ENCODE data around the gene NOL9. TPM values are rescaled to one million over a fixed set of nuclear protein-coding genes. Genes with fewer than 3 reads are reported as not detected.

Gene NOL9
- total RNA-seq, 1 experiment from 2014 or later = 37.6 TPM

DNA sequence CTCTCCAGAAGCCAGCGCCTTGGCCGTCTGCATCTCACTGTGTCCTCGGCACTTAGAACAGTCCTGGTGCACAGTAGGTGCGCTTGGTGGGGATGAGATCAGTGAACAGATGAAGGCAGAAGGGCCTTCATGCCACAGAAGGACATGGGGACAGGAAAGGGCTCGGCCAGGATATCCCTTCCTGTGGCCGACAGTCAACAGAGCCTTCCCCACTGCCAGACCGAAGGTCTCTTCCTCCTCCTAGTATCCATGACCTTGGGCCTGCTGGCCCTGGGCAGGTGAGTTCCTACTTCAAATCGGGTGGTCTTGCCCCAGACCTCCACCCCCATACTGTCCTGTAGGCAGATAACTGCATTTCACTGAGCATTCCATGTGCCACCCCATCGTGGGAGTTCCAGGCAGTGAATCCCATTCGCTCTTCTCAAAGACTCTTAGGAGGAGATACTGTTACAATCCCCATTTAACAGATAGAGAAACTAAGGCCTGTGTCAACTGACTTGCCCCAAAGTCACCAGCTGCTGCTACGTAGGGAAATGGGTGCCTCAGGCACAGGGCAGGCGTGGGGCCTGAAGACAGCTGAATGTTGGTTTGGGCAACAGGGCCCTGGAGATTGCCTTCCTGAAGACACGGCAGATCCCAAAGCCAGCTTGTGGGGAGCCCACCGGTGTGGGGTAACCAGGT, 66.4 kb downstream of the NOL9 start:
- H3K36me3 ChIP-seq (ENCODE audit: insufficient read depth, low read length) = no peaks in the 10 kb centered on the region

DNA sequence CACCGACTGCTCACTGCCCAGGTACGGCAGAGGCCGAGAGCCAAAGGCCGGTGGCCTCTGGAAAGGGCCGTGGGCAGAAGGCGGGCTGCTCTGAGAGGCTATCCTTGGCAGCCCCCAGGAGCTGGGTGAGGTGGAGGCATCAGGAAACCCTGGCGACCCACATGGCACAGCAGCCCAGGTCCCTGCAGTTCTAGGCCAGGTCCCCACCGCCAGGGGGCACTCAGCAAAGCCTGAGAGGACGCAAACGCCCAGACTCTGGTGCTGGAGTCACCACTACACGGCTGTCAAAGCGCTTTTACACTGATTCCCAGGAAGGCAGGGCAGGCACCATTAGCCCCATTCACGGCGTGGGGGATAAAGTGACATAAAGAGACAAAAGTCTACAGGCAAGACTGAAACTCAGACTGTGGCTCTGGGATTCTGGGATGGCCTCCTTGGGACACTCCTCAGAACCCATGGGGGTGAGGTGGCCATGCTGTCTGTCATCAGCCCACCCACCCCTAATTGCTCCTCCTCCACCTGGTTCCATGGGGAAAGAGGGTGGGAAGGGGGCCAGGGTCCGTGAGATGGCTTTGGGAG, 67.8 kb downstream of the NOL9 start:
- Histone ChIP-seq H4K20me1 (ENCODE audit: insufficient read depth, low read depth, low read length) (no peaks in the 10 kb centered on the region), H3K4me3 (ENCODE audit: low read length) (no peak overlapping the region), H3K9me2 (replicated peaks; ENCODE audit: insufficient read depth, low read length) (no peaks in the 10 kb centered on the region), H3K27me3 (ENCODE audit: low read length) (no peaks in the 10 kb centered on the region), H3K4me1 (ENCODE audit: low read length) (peaks cover 10% of the 10 kb centered on the region), H3K27ac (ENCODE audit: low read length) (no peak overlapping the region), H2AFZ (ENCODE audit: low read length) (no peak overlapping the region), H3K9me3 (ENCODE audit: low read length) (no peaks in the 10 kb centered on the region), H3K79me2 (ENCODE audit: low read length) (no peaks in the 10 kb centered on the region), H3K9ac (ENCODE audit: low read length) (no peak overlapping the region), H3K36me3 (ENCODE audit: insufficient read depth, low read length) (no peaks in the 10 kb centered on the region), H3K4me2 (ENCODE audit: low read depth, low read length, poor library complexity, severe bottlenecking) (no peak overlapping the region)
- peak; percentile 94 for DNase-seq

More for the DNA sequence above, 66.4 kb downstream of the NOL9 start:
- no peaks in the 10 kb centered on the region for H3K9me2 ChIP-seq (replicated peaks; ENCODE audit: insufficient read depth, low read length)
- H3K27ac ChIP-seq (ENCODE audit: low read length) = no peak overlapping the region
- DNase-seq = no peak
- H3K27me3 ChIP-seq (ENCODE audit: low read length) = no peaks in the 10 kb centered on the region
- H2AFZ ChIP-seq (ENCODE audit: low read length) = no peak overlapping the region
- H3K9ac ChIP-seq (ENCODE audit: low read length) = no peak overlapping the region
- no peak overlapping the region for H3K4me3 ChIP-seq (ENCODE audit: low read length)
- peaks cover 10% of the 10 kb centered on the region for H3K4me1 ChIP-seq (ENCODE audit: low read length)
- H3K9me3 ChIP-seq (ENCODE audit: low read length) = no peaks in the 10 kb centered on the region
- no peak overlapping the region for H3K4me2 ChIP-seq (ENCODE audit: low read depth, low read length, poor library complexity, severe bottlenecking)
- no peaks in the 10 kb centered on the region for H4K20me1 ChIP-seq (ENCODE audit: insufficient read depth, low read depth, low read length)
- H3K79me2 ChIP-seq (ENCODE audit: low read length) = no peaks in the 10 kb centered on the region

- no peaks in the 10 kb centered on the region for H4K20me1 ChIP-seq (ENCODE audit: insufficient read depth, low read depth, low read length)
- H3K9ac ChIP-seq (ENCODE audit: low read length) = no peak overlapping the region
- no peak overlapping the region for H3K4me3 ChIP-seq (ENCODE audit: low read length)
- no peak overlapping the region for H3K4me2 ChIP-seq (ENCODE audit: low read depth, low read length, poor library complexity, severe bottlenecking)
- no peak overlapping the region for H3K27ac ChIP-seq (ENCODE audit: low read length)
- H3K27me3 ChIP-seq (ENCODE audit: low read length) = no peaks in the 10 kb centered on the region
- H3K4me1 ChIP-seq (ENCODE audit: low read length) = peaks cover 6% of the 10 kb centered on the region
- H2AFZ ChIP-seq (ENCODE audit: low read length) = no peak overlapping the region
- H3K9me3 ChIP-seq (ENCODE audit: low read length) = no peaks in the 10 kb centered on the region
- H3K79me2 ChIP-seq (ENCODE audit: low read length) = no peaks in the 10 kb centered on the region
- no peaks in the 10 kb centered on the region for H3K9me2 ChIP-seq (replicated peaks; ENCODE audit: insufficient read depth, low read length)
- no peak for DNase-seq
- no peaks in the 10 kb centered on the region for H3K36me3 ChIP-seq (ENCODE audit: insufficient read depth, low read length)
Observed at GRCh38 chr1:6485168-6486101, 68.9 kb downstream of the NOL9 start.

GRCh38 chr1:6484826-6485167, 69.5 kb downstream of the NOL9 start:
- Histone ChIP-seq H3K79me2 (ENCODE audit: low read length) (no peaks in the 10 kb centered on the region), H3K9ac (ENCODE audit: low read length) (no peak overlapping the region), H3K27ac (ENCODE audit: low read length) (no peak overlapping the region), H3K36me3 (ENCODE audit: insufficient read depth, low read length) (no peaks in the 10 kb centered on the region), H3K4me3 (ENCODE audit: low read length) (no peak overlapping the region), H3K4me1 (ENCODE audit: low read length) (no peaks in the 10 kb centered on the region), H3K27me3 (ENCODE audit: low read length) (no peaks in the 10 kb centered on the region), H3K9me3 (ENCODE audit: low read length) (no peaks in the 10 kb centered on the region), H3K4me2 (ENCODE audit: low read depth, low read length, poor library complexity, severe bottlenecking) (no peak overlapping the region), H3K9me2 (replicated peaks; ENCODE audit: insufficient read depth, low read length) (no peaks in the 10 kb centered on the region), H2AFZ (ENCODE audit: low read length) (no peak overlapping the region), H4K20me1 (ENCODE audit: insufficient read depth, low read depth, low read length) (no peaks in the 10 kb centered on the region)
- no peak for DNase-seq

- H3K9me3 ChIP-seq (ENCODE audit: low read length) = no peaks in the 10 kb centered on the region
- H3K9me2 ChIP-seq (replicated peaks; ENCODE audit: insufficient read depth, low read length) = no peaks in the 10 kb centered on the region
- H3K79me2 ChIP-seq (ENCODE audit: low read length) = no peaks in the 10 kb centered on the region
- H3K4me2 ChIP-seq (ENCODE audit: low read depth, low read length, poor library complexity, severe bottlenecking) = no peak overlapping the region
- H3K9ac ChIP-seq (ENCODE audit: low read length) = no peak overlapping the region
- no peak overlapping the region for H2AFZ ChIP-seq (ENCODE audit: low read length)
- no peaks in the 10 kb centered on the region for H3K36me3 ChIP-seq (ENCODE audit: insufficient read depth, low read length)
- no peaks in the 10 kb centered on the region for H3K27me3 ChIP-seq (ENCODE audit: low read length)
- no peaks in the 10 kb centered on the region for H3K4me1 ChIP-seq (ENCODE audit: low read length)
- H4K20me1 ChIP-seq (ENCODE audit: insufficient read depth, low read depth, low read length) = no peaks in the 10 kb centered on the region
- H3K4me3 ChIP-seq (ENCODE audit: low read length) = no peak overlapping the region
- no peak for DNase-seq
- no peak overlapping the region for H3K27ac ChIP-seq (ENCODE audit: low read length)
Observed at GRCh38 chr1:6483761-6484117, 70.6 kb downstream of the NOL9 start.

DNA sequence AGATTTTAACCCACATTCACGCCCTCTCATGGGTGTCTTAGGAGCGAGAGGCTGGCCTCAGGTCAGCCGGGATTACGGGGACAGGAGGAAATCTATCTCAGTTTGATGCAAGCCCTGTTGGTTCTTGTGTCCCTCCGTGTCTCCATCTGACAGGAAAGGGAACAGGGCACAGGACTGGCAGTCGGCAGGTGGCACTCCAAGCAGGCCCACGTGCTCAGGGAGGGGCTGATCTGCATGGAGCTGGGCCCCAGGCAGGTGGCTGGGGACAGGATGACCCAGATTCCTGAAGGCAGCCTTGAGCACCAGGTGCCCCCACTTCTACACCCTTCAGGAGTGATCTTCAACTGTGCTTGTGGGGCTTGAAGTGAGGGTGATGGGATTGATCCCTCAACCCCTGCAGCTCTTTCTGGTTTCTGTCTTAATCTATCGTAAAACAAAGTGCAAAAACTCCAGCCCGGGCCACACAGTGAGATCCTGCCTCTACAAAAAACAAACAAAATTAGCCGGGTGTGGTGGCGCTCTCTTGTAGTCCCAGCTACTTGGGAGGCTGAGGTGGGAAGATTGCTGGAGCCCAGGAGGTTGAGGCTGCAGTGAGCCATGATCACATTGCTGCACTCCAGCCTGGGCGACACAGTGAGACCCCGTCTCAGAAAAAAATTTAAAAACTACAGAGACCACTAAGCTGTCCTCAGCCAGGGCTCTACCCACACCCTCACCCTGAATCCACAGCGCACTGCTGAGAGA, 71.1 kb downstream of the NOL9 start:
- no peak overlapping the region for H3K27ac ChIP-seq (ENCODE audit: low read length)
- H3K9ac ChIP-seq (ENCODE audit: low read length) = no peak overlapping the region

GRCh38 chr1:6481820-6482219, 72.5 kb downstream of the NOL9 start:
- Histone ChIP-seq H3K9ac (ENCODE audit: low read length) (no peak overlapping the region), H3K27ac (ENCODE audit: low read length) (no peak overlapping the region), H3K9me2 (replicated peaks; ENCODE audit: insufficient read depth, low read length) (no peaks in the 10 kb centered on the region), H3K79me2 (ENCODE audit: low read length) (no peaks in the 10 kb centered on the region), H3K4me1 (ENCODE audit: low read length) (no peaks in the 10 kb centered on the region), H3K4me3 (ENCODE audit: low read length) (no peak overlapping the region), H3K27me3 (ENCODE audit: low read length) (no peaks in the 10 kb centered on the region), H4K20me1 (ENCODE audit: insufficient read depth, low read depth, low read length) (no peaks in the 10 kb centered on the region), H3K36me3 (ENCODE audit: insufficient read depth, low read length) (no peaks in the 10 kb centered on the region), H2AFZ (ENCODE audit: low read length) (no peak overlapping the region), H3K4me2 (ENCODE audit: low read depth, low read length, poor library complexity, severe bottlenecking) (no peak overlapping the region), H3K9me3 (ENCODE audit: low read length) (no peaks in the 10 kb centered on the region)
- DNase-seq = no peak

More for the DNA sequence above, 71.1 kb downstream of the NOL9 start:
- Histone ChIP-seq H3K27me3 (ENCODE audit: low read length) (no peaks in the 10 kb centered on the region), H3K4me1 (ENCODE audit: low read length) (no peaks in the 10 kb centered on the region), H2AFZ (ENCODE audit: low read length) (no peak overlapping the region), H3K4me2 (ENCODE audit: low read depth, low read length, poor library complexity, severe bottlenecking) (no peak overlapping the region), H3K4me3 (ENCODE audit: low read length) (no peak overlapping the region), H3K9me2 (replicated peaks; ENCODE audit: insufficient read depth, low read length) (no peaks in the 10 kb centered on the region), H3K79me2 (ENCODE audit: low read length) (no peaks in the 10 kb centered on the region), H3K9me3 (ENCODE audit: low read length) (no peaks in the 10 kb centered on the region), H3K36me3 (ENCODE audit: insufficient read depth, low read length) (no peaks in the 10 kb centered on the region), H4K20me1 (ENCODE audit: insufficient read depth, low read depth, low read length) (no peaks in the 10 kb centered on the region)
- no peak for DNase-seq

Measured in Karpas-422 (cell line).